Renal cortical epithelial cell (primary cell): ENCODE data around the gene SLFNL1. TPM values are rescaled to one million over a fixed set of nuclear protein-coding genes. Genes with fewer than 3 reads are reported as not detected.
A peak's percentile ranks its signal among the peaks of the same experiment; 100 is the strongest.

ENCODE experiments used
- DNase-seq: peaks from one replicate; pipeline ENCODE4 v3.0.0-alpha.2; 2011; ENCODE audit warnings: low read depth
- total RNA-seq: library from RNA; depleted of rRNA; stranded (reverse); fragments of >200 nt; gene quantifications from 2 replicates; pipeline ENCODE4 v1.2.3, GENCODE V29; 2014

SLFNL1 gene
- total RNA-seq = 0.65 TPM in 1 of 2 replicates, not detected in the other

- DNase-seq = no peak
These were observed at the start of gene SLFNL1 for GRCh38 chr1:41021526-41022308. TSS of gene SLFNL1 (minus strand) at chr1:41021725. CDS start at chr1:41020660, 1,065 bp downstream.

GRCh38 chr1:41056907-41057306, 35.4 kb upstream of the SLFNL1 start:
- DNase-seq = no peak

DNA sequence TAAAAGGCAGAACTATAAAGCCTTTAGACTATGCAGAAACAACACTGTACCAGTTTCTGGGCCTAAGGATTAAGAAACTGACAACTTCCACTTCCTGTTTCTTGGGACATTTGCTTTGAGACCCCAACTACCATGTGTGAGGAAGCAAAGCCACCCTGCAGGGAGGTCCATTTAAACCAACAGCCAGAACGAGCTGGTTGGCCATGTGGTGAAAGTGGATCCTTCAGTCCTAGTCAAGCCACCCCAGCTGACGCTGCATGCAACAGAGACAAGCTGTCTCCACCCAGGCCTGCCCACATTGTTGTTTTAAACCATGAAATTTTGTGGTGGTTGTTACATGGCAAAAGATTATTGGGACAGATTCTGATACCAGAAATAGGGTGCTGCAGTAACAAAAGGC, 31.8 kb upstream of the SLFNL1 start:
- DNase-seq = no peak

DNA sequence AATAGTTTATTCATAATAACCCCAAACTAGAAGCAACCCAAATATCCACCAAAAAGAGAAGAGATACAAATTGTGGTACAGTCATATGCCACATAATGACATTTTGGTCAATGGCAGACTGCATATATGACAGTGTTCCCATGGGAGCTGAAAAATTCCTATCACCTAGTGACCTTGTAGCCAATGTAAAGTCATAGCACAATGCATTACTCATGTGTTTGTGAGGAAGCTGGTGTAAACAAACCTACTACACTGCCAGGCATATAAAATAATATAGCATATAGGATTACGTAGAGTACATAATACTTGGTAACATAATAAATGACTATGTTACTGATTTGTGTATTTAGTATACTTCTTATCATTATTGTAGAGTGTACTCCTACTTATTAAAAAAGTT, 29.5 kb upstream of the SLFNL1 start:
- no peak for DNase-seq

GRCh38 chr1:41048540-41048939, 27.0 kb upstream of the SLFNL1 start:
- no peak for DNase-seq

DNA sequence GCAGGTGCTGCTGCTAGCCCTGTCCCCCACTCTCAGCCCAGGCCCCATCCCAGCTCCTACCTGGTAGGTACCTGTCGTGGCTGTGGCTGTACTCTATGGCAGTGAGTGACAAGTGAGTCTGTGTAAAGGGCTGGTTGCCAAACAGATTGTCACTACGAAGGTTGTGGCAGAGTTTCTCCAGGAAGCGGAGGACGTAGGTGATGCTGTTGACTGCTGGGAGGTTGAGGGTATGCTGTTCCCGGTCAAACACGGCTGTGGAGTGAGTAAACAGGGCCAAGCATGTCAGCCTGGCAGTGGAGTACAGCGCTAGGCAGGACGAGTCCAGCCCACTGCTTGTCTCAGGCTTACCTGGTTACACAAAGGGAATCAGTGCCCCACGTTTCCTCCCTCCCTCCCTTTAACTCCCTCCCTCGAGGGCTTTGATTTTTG, 24.8 kb upstream of the SLFNL1 start:
- no peak for DNase-seq

GRCh38 chr1:41045740-41046139, 24.2 kb upstream of the SLFNL1 start:
- peak; percentile 93 for DNase-seq

GRCh38 chr1:41044187-41044586, 22.7 kb upstream of the SLFNL1 start:
- DNase-seq = no peak

DNA sequence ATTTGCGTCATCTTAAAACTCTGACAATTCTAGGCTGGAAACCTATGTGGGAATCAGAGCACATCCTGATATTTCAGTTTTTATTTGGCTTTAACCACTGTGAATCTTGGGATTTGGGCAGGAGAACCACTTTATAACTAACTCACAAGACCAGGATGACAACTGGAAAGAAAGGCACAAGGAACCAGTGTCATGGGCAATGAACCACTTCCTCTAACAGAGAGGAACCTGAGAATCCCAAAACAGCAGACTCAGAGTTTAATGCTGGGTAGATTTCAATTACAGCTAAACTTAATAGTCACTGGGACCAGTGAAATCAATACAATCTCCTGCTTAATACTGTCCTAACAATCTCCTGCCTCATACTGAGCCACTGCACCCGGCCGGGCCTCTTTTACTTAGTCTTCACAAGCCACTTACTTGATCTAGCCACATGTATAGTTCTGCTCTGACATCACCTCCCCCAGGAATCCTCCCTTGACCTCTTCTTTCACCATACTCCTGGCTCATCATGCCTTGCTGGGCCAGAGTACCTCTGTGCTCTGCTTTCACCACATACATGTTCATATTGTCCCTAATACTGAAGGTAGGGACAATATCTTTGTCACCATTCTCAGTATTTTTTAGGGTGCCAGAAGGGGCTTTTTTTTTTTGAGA, 20.2 kb upstream of the SLFNL1 start:
- DNase-seq = peak; percentile 38

- no peak for DNase-seq
These were observed 16.6 kb upstream of the SLFNL1 start for GRCh38 chr1:41038110-41038509.

DNA sequence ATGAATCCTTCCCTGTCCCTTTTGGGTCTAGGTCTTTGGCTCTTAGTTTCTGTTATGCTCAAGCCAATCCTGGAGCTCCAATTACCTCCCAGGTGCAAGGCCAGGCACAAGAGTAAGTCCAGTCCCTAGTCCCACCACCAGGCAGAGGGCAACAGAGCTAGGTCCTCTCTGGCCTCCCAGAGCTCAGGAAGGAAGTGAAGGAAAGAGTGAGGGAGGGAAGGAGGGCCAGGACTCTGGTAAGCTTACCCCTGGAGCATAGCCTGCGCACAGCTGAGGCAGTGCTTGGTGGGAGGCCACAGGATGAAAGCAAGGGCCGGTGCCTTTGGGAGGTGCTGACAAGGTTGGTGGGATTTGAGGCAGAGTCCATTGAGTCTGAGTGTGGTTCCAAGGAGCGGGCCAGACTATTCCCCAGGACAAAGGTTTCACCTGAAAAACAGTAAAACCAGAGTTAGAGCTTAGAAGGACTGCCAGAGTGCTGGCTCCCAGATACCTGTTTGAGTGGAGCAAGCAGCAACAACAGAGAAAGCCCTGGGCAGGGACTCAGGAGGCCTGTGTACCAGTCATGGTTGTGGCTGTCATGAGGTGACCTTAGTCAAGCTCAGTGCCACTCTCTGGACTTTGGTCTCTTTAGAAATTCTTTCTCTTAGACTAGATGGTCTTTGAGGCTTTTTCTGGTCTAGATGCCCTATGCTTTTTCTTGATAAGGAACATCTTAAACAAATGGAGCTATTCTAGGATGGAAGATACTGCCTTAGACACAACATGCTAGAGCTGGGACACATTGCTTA, 15.8 kb upstream of the SLFNL1 start:
- DNase-seq = no peak

- DNase-seq = no peak
These were observed 11.7 kb upstream of the SLFNL1 start for GRCh38 chr1:41033272-41033671.

GRCh38 chr1:41032147-41032546, 10.6 kb upstream of the SLFNL1 start:
- DNase-seq = no peak

DNA sequence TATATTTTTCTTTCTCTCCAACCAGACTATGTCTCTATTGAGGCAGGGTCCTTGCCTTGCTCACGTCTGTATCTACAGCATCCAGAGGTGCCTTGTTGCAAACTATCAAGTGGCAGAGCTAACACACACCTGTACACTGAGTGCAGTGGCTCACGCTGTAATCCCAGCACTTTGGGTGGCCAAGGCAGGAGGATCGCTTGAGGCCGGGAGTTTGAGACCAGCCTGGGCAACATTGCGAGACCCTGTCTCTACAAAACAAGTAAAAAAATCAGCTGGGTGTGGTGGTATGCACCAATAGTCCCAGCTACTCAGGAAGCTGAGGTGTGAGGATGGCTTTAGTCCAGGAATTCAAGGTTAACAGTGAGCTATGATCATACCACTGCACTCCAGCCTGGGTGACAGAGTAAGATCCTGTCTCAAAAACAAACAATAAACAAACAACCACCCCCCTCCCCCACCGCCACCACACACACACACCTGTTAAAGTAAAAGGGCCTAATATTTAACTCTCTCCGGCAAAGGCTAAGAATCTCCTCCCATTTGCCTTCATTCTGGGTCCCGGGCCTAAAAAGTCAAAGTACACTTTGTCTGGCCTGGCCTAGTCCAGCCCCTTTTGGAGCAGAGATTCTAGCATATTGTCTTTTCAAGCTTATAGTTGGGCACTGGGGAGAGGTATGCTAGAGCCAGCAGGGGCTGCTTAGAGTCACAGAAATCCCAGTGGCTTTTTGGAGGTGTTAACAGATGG, 9.5 kb upstream of the SLFNL1 start:
- no peak for DNase-seq

DNA sequence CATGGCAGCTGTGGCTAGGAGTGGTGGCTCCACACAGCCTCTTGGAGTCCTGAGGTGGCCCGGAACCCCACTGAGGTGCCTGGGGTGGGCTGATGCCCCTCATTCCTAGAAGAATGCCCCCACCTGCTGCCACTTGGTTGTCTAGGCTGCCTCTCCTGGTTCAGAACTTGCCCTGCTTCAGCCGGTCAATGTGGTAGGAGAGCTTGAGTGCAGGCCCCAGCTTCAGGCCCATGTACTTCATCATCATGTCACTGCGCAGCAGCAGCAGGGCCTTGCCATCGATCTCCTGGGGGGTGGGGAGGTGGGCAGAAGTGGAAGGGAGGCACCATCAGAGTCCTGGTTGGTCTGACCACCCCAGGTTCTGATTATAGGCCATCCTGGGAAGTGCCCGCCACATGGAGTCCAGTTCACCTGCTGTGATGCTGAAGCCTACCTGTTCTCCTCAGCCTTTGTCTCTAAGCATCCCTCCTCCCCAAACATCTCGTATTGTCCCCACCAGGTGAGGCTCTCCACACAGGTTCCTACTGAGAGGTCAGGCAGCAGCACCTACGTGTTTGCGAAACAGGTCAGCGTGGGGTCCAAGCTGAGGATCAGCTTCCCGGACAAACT, 6.6 kb upstream of the SLFNL1 start:
- no peak for DNase-seq

DNA sequence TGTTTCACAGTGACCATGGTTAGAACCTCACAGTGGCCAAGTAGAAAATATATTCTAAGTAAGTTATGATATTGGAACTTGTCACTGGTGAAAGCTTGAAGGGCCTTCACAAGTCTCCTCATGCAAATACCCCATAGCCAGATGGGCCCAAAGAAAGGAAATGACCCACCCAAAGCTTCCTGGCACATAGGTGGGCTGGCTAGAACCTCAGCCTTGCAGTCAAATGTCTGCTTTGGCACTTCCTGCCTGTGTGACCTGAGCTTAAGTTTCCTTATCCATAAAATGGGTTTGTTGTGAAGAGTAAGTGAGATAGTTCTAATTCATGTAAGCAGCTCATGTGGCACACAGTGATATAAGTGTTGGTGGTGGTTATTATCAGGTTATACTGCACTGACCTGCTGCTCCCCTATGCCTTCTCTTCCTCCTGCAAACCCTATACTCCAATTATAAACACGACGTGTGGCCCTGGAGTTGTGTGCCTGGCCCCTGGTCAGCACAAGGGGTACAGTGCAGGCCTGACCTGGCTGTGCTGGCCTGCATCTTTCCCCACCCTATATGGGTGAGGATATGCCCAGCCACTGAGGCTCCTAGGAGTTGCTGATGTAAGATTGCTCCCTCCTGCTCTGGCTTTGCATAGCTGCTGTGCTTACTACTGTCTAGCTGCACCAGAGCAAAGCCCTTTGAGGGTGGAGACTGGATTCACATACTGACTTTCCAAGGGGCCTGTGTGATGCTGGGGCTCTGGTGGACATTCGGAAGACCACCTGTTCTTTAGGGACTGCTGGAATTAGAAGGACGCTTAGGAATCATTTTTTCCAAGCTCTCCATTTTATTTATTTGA, 4.7 kb upstream of the SLFNL1 start:
- DNase-seq = no peak

DNA sequence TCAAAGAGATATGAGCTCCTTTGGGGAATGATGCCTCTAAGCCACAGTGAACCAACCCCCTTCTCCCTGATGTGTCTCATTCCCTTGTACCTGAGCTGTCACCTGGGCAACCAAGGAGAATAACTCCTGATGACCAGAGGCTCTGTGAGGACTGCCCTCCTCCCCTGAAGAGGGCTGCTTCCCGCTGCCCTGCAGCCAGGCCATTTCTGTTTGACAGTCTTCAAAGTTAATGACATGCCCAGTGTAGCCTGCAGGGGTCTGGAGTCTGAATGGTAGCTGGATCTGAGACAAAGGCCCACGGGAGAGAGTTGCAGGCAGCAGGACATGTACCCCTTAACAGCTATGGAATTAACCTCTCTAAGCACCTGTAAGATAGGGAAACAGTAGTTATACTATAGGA, 3.4 kb upstream of the SLFNL1 start:
- DNase-seq = no peak

DNA sequence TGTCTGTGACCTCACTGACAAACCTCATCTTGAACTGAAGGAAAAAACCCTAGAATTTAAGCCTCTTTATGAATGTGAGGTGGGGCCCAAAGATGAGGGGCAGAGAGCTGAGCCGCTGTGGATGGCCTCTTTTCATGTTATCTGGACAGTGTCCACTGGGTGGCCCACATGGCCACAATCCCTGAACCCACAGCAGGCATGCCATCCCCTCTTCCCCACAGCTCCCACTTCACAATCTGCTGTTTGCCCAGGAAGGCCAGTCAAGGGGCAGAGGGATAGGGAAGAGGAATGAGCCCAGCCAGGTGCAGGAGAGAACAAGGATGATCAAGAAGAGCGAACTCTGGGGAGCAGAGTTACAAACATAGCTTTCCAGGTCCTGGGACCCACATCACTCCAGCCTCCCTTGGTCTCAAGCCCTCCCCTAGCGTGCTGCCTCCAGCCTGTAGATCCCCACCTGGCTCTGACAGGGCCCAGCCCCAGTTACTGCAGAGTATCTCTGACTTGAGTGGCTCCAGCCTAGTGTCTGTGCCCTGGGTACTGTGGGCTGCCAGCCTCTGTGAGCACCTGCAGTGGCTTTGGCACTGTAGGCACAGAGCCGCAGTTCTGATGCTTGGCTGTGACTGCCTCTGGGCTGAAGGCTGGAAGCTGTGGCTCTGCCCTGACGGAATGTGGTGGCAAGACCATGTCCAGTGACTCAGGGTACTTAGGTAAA, 1.9 kb upstream of the SLFNL1 start:
- peak; percentile 10 for DNase-seq

DNA sequence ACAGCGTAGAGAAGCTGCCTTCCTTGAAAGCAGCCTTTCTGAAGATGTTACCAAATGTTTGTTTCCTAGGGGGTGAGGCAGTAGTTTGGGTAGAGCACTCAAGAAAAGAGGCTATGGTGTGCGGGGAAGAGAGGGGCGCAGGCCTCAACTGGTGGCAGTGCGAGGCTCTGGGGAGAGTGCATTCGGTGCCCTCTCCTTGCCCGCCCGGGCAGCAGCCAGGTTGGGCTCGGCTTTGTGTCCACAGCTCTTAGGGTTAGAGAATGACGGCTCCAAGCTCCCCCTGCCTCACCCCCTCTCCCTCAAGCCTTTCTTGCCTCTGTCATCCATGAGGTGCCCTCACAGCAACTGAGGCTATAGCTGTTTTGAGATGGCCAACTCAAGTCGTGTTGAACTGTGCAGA, 899 bp upstream of the SLFNL1 start:
- DNase-seq = no peak

DNA sequence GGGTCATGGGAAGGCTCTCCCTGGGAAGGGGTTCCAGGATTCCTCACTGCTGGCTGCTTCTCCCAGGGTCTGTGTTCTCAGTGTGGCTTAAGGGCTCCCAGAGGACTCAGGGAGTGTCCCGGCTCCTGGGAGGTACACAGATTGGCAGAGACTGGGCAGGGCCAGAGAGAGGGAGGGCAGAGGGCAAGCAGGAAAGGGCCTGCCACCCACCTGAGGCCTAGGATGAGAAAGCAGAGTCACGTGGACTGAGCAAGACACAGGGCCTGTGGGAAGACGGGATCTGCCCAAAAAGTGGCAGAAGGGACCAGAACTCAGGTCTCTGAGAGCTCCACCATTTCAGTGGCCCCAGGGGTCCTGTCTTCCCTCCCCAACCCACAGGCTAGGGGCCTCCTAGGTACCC, 871 bp downstream of the SLFNL1 start:
- DNase-seq = no peak
